Tongue (tissue), 2 donors: Measurements from ENCODE around the gene MYO1B. TPM values are rescaled to one million over a fixed set of nuclear protein-coding genes. Genes with fewer than 3 reads are reported as not detected.

ENCODE experiments used
- DNase-seq: peaks from one replicate; pipeline ENCODE4 v3.0.0-alpha.2; 2015
- total RNA-seq: library from RNA; depleted of rRNA; stranded (reverse); fragments of >200 nt; gene quantifications from one replicate; pipeline ENCODE4 v1.2.3, GENCODE V29; 2014

MYO1B gene
- total RNA-seq, 1 donor from 2014 or later, result 138 TPM

DNA sequence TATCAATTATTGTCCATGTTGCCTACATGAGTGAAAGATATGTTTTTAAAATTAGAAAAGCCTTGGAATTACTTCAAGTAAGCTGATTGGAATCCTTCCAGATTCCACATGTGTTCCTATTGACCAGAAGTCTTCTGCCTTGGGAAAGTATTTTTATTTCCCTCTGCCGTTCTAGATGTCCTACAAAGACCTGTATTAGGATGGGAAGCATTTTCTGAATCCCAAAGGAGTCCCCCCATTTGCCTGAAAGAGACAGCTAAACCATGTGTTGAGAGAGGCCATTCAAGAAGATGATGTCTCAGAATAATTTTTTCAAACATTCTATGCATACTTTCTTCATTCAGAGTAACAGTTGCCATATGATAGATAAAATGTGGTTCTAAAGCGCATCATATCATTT lies 19.0 kb upstream of the MYO1B start:
- DNase-seq, result peak; percentile 46

GRCh38 chr2:191228333-191228732 lies 16.9 kb upstream of the MYO1B start:
- DNase-seq, result no peak

GRCh38 chr2:191228861-191229260 lies 16.3 kb upstream of the MYO1B start:
- DNase-seq, result peak; percentile 90

DNA sequence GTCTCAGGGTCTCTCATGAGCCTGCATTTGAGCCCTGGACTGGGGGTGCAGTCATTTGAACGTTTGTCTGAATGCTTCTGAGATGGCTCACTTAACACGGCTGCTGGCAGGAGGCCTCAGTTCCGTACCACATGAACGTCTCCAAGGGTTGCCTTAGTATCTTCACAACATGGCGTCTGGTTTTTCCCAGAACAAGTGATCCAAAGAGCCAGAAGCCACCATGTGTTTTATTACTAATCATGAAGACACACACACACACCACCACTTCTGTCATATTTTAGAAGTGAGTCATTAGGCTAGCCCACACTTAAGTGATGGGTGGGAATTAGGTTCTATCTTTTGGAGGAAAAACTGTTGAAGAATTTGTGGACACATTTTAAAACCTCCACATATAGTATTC lies 15.0 kb upstream of the MYO1B start:
- DNase-seq, result no peak

GRCh38 chr2:191231995-191232394 lies 13.2 kb upstream of the MYO1B start:
- peak; percentile 67 for DNase-seq

DNA sequence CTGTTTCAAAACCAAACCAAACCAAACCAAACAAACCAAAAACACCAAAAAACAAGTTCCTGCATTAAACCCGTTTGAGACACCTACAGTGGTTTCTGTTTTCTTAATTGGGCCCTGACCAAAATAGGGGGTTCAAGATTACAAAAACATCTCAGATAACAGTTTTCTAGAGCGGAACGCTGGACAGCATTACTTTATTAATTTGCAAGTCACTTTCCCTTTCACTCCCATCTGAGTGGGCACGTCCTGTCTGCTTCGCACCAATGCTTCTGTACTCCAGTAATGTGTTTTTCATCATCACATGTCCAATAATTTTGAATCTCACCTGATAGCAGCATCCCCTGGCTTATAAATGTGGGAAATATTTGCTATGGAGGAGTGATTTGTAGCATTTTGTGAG lies 11.7 kb upstream of the MYO1B start:
- no peak for DNase-seq

GRCh38 chr2:191234376-191234775 lies 10.8 kb upstream of the MYO1B start:
- peak; percentile 42 for DNase-seq

DNA sequence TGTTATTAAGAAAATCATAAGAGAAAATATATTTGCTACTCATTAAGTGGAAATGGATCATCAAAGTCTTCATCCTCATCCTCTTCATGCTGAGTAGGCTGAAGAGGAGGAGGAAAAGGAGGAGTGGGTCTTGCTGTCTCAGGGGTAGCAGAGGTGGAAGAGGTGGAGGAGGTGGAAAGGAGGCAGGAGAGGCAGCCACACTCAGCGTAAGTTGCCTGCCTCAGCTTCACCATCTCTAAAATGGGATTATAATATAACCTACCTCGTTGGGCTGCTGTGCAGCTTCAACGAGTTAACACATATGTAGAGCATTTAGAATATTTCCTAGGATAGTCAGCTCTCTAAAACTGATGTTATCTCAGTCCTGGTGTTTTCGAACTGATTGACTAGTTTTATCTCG lies 4.3 kb upstream of the MYO1B start:
- no peak for DNase-seq

- DNase-seq, result no peak
These were observed 3.8 kb upstream of the MYO1B start for GRCh38 chr2:191241418-191241817.

GRCh38 chr2:191243154-191243553 lies 2.0 kb upstream of the MYO1B start:
- no peak for DNase-seq

DNA sequence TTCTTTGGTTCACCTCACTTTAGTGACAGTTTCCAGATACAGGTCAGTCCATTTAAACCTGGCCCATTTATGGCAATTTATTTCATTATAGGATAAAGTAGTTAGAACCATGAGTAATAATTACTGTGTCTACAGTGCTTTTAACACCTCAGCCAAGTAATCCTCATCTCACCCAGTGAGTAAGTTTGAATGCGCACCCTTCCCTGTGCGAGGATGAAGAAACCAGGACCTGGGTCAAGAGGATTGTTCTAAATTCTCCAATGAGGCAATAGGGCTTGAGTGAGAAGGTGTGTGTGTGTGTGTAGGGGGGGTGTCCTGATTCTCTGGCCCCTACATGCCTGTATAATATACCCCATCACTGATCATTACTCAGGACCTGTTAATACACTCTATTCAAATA lies 854 bp upstream of the MYO1B start:
- DNase-seq, result no peak

DNA sequence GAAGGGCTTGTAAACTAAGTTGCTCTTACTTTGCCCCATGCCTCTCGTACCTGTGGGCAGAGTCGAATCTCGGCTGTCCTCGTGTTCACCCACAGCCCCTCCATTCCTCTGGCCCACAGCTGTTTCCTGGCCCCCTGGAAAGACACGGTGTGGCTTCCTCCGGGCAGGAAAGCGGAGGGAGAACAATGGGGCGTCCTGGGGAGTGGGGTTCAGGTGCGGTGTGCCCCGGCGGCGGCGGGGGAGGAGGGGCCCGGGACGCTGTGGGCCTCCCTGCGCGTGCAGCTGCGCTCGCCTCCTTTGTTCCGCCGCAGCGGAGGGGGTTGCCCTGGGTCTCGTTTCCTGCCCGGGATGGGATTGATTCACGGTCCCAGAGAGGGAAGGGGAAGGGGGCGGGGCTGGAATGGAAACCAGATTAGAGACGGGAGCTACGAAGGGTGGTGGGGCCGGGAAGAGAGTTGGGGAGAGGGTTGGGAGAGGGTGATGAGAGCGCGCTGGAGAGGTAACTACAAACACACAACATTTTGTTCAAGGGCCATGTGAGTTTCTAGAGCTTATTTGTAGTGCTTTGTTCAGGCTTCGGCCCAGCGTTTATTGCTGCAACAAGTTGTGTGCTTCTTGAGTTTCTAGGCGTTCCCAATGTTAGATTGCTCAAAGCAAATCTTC lies 796 bp downstream of the MYO1B start:
- peak; percentile 88 for DNase-seq

GRCh38 chr2:191246820-191247380 lies 1.7 kb downstream of the MYO1B start:
- DNase-seq, result no peak

GRCh38 chr2:191247381-191248057 lies 2.3 kb downstream of the MYO1B start:
- DNase-seq, result peak; percentile 55

DNA sequence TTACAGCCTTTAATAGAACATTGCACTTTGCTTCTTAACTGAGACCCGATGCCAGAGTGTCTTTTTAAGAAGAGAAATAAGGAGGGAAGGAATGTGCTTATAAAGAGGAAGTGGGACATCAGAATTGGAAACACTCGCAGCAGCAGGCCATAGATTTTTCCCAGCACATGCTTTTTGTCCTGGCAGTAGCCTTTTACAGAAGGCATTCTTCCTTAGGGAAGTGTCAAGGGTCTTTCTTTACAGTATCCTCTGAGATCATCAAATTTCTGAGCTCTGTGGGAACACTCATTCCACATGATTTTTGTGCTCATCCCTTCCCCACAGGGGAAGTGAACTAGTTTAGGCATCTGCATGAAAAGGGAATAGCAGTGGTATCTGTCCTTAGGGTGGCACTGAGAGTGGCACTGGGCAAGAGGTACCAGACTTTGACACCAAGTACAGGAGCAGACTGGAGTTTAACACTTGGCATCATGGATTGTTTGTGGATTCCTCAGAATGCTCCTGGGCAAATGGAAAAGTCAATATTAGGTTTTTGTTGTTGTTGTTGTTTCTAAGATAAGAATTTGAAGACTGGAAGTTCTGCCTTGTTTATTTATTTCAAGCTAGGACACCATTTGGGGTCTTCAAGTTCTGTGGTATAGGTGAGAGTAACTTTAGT lies 4.1 kb downstream of the MYO1B start:
- no peak for DNase-seq

GRCh38 chr2:191250400-191250799 lies 5.2 kb downstream of the MYO1B start:
- no peak for DNase-seq

GRCh38 chr2:191250986-191251385 lies 5.8 kb downstream of the MYO1B start:
- no peak for DNase-seq

- DNase-seq, result no peak
These were observed 7.5 kb downstream of the MYO1B start for GRCh38 chr2:191252699-191253098.

DNA sequence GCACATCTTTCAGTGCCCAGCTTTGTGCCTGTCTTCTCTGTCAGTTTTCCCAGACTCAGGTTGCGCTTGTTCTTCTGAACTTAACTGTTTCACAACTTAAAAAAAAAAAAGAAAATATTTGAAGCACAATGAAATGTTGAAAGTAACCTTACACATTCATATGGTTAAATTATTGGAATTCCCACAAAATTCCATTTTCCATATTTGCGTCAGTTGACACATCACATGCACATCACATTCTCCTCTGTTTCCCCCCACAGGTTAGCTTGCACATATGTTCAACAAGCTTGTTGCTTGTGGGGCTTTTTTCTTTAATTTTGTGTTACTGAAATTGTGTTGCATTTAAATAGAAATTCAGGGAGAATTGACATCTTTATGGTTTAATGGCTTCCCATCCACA lies 8.3 kb downstream of the MYO1B start:
- no peak for DNase-seq

DNA sequence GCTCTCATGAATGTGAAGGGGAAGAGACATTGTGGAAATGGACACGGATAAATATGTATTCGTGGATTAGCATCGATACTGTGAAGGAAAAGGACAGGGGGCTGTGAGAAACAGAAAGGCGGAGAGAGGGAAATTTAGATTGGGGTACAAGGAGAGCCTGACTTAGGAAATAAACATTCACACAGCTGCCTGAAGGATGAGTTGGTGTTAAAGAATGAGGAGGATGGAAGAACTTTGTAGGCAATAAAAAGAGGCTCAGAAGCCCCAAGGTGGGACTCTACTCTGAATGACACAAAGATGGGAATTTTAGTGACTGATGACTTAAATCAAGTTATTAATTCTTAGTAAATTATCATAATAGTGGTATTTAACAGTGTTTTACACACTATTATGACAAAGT lies 10.1 kb downstream of the MYO1B start:
- no peak for DNase-seq

DNA sequence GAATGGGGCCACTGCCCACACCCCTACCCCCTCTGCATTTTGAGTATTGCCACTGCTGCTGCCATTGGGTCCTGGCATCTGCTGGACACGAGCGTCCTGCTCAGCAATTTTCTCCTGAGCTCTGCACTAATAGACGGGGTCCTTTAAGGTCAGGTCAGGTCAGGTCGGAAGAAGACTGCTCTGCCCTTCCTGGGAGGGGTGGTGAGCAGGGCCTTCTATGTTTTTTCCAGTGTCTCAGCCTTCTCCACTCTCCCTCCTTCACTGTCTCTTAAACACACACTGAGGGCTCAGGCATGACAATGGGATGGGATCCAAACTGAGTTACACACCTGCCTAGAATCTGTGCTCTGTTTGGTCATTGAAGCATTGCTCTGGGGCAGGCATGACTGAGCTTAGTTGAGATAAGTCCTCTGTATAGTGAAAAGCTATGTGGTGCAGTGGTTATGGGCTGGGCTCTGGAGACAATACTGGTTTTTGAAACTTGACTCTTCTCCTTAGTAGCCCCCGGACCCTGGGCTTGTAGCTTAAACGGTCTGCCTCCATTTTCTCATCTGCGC lies 10.6 kb downstream of the MYO1B start:
- DNase-seq, result no peak

DNA sequence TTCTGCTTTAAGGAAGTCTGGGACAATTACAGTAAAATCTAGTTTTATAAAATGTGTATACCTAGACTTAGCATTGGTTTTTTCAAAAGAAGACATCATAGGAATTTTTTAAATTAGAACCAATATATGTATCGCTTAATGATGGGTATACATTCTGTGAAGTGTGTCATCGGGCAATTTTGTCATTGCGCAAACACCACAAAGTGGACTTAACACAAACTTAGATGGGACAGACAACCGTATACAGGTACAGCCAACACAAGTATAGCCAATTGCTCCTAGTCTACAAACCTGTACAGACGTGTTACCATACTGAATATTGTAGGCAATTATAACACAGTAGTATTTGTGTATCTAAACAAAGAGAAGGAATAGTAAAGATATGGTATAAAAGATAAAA lies 12.7 kb downstream of the MYO1B start:
- no peak for DNase-seq

DNA sequence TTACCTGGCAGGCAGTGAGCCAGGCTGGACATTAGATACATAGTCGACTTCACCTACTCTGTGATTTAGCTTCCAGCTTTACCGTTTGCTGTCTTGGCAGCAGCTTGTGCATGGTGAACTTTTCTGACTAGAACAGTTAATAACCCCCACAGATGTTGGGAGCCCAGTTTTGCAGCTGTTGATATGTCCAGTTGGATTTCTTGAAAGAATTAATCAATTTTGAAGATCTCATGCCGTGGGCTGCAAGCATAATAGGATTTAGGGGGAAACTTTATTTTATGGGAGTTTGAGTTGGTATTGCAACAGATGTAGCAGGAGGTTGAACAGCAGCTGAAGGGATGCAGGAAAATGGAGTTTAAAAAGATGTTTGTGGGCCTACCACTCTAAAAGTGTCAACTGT lies 13.8 kb downstream of the MYO1B start:
- DNase-seq, result peak; percentile 84
